ENCODE results near the gene PGGHG. TPM values are rescaled to one million over a fixed set of nuclear protein-coding genes. Genes with fewer than 3 reads are reported as not detected.

The PGGHG gene
- polyA plus RNA-seq, 2 donors: 10.3 to 38.9 TPM

GRCh38 chr11:296171-297050 is 7.5 kb downstream of the PGGHG start:
- Histone ChIP-seq H3K4me1 (ENCODE audit: control insufficient read depth in 2 of 2, insufficient read depth in 2 of 2, low read length in 1 of 2) (peaks cover 2 to 5% of the 10 kb centered on the region in 2 donors), H3K27ac (ENCODE audit: low read depth in 2 of 2, low read length in 1 of 2) (no peak overlapping the region), H3K36me3 (ENCODE audit: control insufficient read depth in 2 of 2, insufficient read depth in 2 of 2, low read length in 1 of 2) (peaks cover 0 to 15% of the 10 kb centered on the region in 2 donors), H3K4me3 (ENCODE audit: low read depth in 1 of 2, low read length in 2 of 2) (no peak overlapping the region), H3K9me3 (ENCODE audit: control insufficient read depth in 2 of 2, insufficient read depth in 1 of 2, low read depth in 1 of 2, low read length in 1 of 2) (no peaks in the 10 kb centered on the region), H3K27me3 (ENCODE audit: control insufficient read depth in 1 of 2, insufficient read depth in 2 of 2, low read length in 2 of 2) (no peaks in the 10 kb centered on the region)
- WGBS, 2 donors: 75% methylated on average over 35 of the region's 35 CpGs

- WGBS, 2 donors: 56% methylated on average over 13 of the region's 13 CpGs
- Histone ChIP-seq H3K27me3 (ENCODE audit: control insufficient read depth in 1 of 2, insufficient read depth in 2 of 2, low read length in 2 of 2) (no peaks in the 10 kb centered on the region), H3K9me3 (ENCODE audit: control insufficient read depth in 2 of 2, insufficient read depth in 1 of 2, low read depth in 1 of 2, low read length in 1 of 2) (no peaks in the 10 kb centered on the region), H3K4me1 (ENCODE audit: control insufficient read depth in 2 of 2, insufficient read depth in 2 of 2, low read length in 1 of 2) (peaks cover 2 to 5% of the 10 kb centered on the region in 2 donors), H3K27ac (ENCODE audit: low read depth in 2 of 2, low read length in 1 of 2) (no peak overlapping the region), H3K36me3 (ENCODE audit: control insufficient read depth in 2 of 2, insufficient read depth in 2 of 2, low read length in 1 of 2) (peaks cover 0 to 12% of the 10 kb centered on the region in 2 donors), H3K4me3 (ENCODE audit: low read depth in 1 of 2, low read length in 2 of 2) (no peak overlapping the region)
Measured at GRCh38 chr11:297051-297585, 8.2 kb downstream of the PGGHG start.

- peak overlapping the region in 1 of 2 donors; percentile 2 for H3K27ac ChIP-seq (ENCODE audit: low read depth in 2 of 2, low read length in 1 of 2)
- 41 to 43% methylated on average over 26 of the region's 26 CpGs for WGBS, 2 donors
- no peak overlapping the region for H3K4me3 ChIP-seq (ENCODE audit: low read depth in 1 of 2, low read length in 2 of 2)
- peaks cover 2 to 5% of the 10 kb centered on the region in 2 donors for H3K4me1 ChIP-seq (ENCODE audit: control insufficient read depth in 2 of 2, insufficient read depth in 2 of 2, low read length in 1 of 2)
- no peaks in the 10 kb centered on the region for H3K27me3 ChIP-seq (ENCODE audit: control insufficient read depth in 1 of 2, insufficient read depth in 2 of 2, low read length in 2 of 2)
- H3K36me3 ChIP-seq (ENCODE audit: control insufficient read depth in 2 of 2, insufficient read depth in 2 of 2, low read length in 1 of 2): peaks cover 0 to 5% of the 10 kb centered on the region in 2 donors
- no peaks in the 10 kb centered on the region for H3K9me3 ChIP-seq (ENCODE audit: control insufficient read depth in 2 of 2, insufficient read depth in 1 of 2, low read depth in 1 of 2, low read length in 1 of 2)
Measured at GRCh38 chr11:297586-298405, 8.9 kb downstream of the PGGHG start.

- H3K9me3 ChIP-seq (ENCODE audit: control insufficient read depth in 2 of 2, insufficient read depth in 1 of 2, low read depth in 1 of 2, low read length in 1 of 2): no peaks in the 10 kb centered on the region
- H3K36me3 ChIP-seq (ENCODE audit: control insufficient read depth in 2 of 2, insufficient read depth in 2 of 2, low read length in 1 of 2): peaks cover 0 to 5% of the 10 kb centered on the region in 2 donors
- peaks cover 2 to 5% of the 10 kb centered on the region in 2 donors for H3K4me1 ChIP-seq (ENCODE audit: control insufficient read depth in 2 of 2, insufficient read depth in 2 of 2, low read length in 1 of 2)
- H3K27me3 ChIP-seq (ENCODE audit: control insufficient read depth in 1 of 2, insufficient read depth in 2 of 2, low read length in 2 of 2): no peaks in the 10 kb centered on the region
- no peak overlapping the region for H3K27ac ChIP-seq (ENCODE audit: low read depth in 2 of 2, low read length in 1 of 2)
- no peak overlapping the region for H3K4me3 ChIP-seq (ENCODE audit: low read depth in 1 of 2, low read length in 2 of 2)
- WGBS, 2 donors: 57 to 59% methylated on average over 15 of the region's 15 CpGs
Measured at GRCh38 chr11:298406-299065, 9.6 kb downstream of the PGGHG start.

GRCh38 chr11:299081-299891 is 10.4 kb downstream of the PGGHG start, which contains the start of gene IFITM5:
Gene IFITM5, minus strand, starts transcription at chr11:299526. Its CDS starts 36 bp downstream, at chr11:299490.
- WGBS, 2 donors: 58 to 61% methylated on average over 34 to 40 of the region's 40 CpGs
- H3K4me1 ChIP-seq (ENCODE audit: control insufficient read depth in 2 of 2, insufficient read depth in 2 of 2, low read length in 1 of 2): peaks cover 2 to 5% of the 10 kb centered on the region in 2 donors
- no peak within 1 kb of the TSS for H3K4me3 ChIP-seq (ENCODE audit: low read depth in 1 of 2, low read length in 2 of 2)
- no peaks in the 10 kb centered on the region for H3K27me3 ChIP-seq (ENCODE audit: control insufficient read depth in 1 of 2, insufficient read depth in 2 of 2, low read length in 2 of 2)
- H3K36me3 ChIP-seq (ENCODE audit: control insufficient read depth in 2 of 2, insufficient read depth in 2 of 2, low read length in 1 of 2): no peaks in the 10 kb centered on the region
- no peaks in the 10 kb centered on the region for H3K9me3 ChIP-seq (ENCODE audit: control insufficient read depth in 2 of 2, insufficient read depth in 1 of 2, low read depth in 1 of 2, low read length in 1 of 2)
- no peak within 1 kb of the TSS for H3K27ac ChIP-seq (ENCODE audit: low read depth in 2 of 2, low read length in 1 of 2)

GRCh38 chr11:299951-300735 is 11.2 kb downstream of the PGGHG start:
- no peaks in the 10 kb centered on the region for H3K36me3 ChIP-seq (ENCODE audit: control insufficient read depth in 2 of 2, insufficient read depth in 2 of 2, low read length in 1 of 2)
- H3K4me1 ChIP-seq (ENCODE audit: control insufficient read depth in 2 of 2, insufficient read depth in 2 of 2, low read length in 1 of 2): peaks cover 2 to 5% of the 10 kb centered on the region in 2 donors
- H3K4me3 ChIP-seq (ENCODE audit: low read depth in 1 of 2, low read length in 2 of 2): no peak overlapping the region
- no peak overlapping the region for H3K27ac ChIP-seq (ENCODE audit: low read depth in 2 of 2, low read length in 1 of 2)
- H3K9me3 ChIP-seq (ENCODE audit: control insufficient read depth in 2 of 2, insufficient read depth in 1 of 2, low read depth in 1 of 2, low read length in 1 of 2): no peaks in the 10 kb centered on the region
- WGBS, 2 donors: 21 to 27% methylated on average over 17 to 20 of the region's 20 CpGs
- no peaks in the 10 kb centered on the region for H3K27me3 ChIP-seq (ENCODE audit: control insufficient read depth in 1 of 2, insufficient read depth in 2 of 2, low read length in 2 of 2)

- 80 to 84% methylated on average over 12 of the region's 12 CpGs for WGBS, 2 donors
- no peaks in the 10 kb centered on the region for H3K9me3 ChIP-seq (ENCODE audit: control insufficient read depth in 2 of 2, insufficient read depth in 1 of 2, low read depth in 1 of 2, low read length in 1 of 2)
- H3K27ac ChIP-seq (ENCODE audit: low read depth in 2 of 2, low read length in 1 of 2): no peak overlapping the region
- H3K4me1 ChIP-seq (ENCODE audit: control insufficient read depth in 2 of 2, insufficient read depth in 2 of 2, low read length in 1 of 2): peaks cover 0 to 2% of the 10 kb centered on the region in 2 donors
- no peak overlapping the region for H3K4me3 ChIP-seq (ENCODE audit: low read depth in 1 of 2, low read length in 2 of 2)
- H3K27me3 ChIP-seq (ENCODE audit: control insufficient read depth in 1 of 2, insufficient read depth in 2 of 2, low read length in 2 of 2): no peaks in the 10 kb centered on the region
- H3K36me3 ChIP-seq (ENCODE audit: control insufficient read depth in 2 of 2, insufficient read depth in 2 of 2, low read length in 1 of 2): no peaks in the 10 kb centered on the region
Measured at GRCh38 chr11:303363-303762, 14.4 kb downstream of the PGGHG start.

GRCh38 chr11:304061-304506 is 15.2 kb downstream of the PGGHG start:
- Histone ChIP-seq H3K27me3 (ENCODE audit: control insufficient read depth in 1 of 2, insufficient read depth in 2 of 2, low read length in 2 of 2) (no peaks in the 10 kb centered on the region), H3K9me3 (ENCODE audit: control insufficient read depth in 2 of 2, insufficient read depth in 1 of 2, low read depth in 1 of 2, low read length in 1 of 2) (no peaks in the 10 kb centered on the region), H3K36me3 (ENCODE audit: control insufficient read depth in 2 of 2, insufficient read depth in 2 of 2, low read length in 1 of 2) (no peaks in the 10 kb centered on the region), H3K27ac (ENCODE audit: low read depth in 2 of 2, low read length in 1 of 2) (no peak overlapping the region), H3K4me3 (ENCODE audit: low read depth in 1 of 2, low read length in 2 of 2) (no peak overlapping the region), H3K4me1 (ENCODE audit: control insufficient read depth in 2 of 2, insufficient read depth in 2 of 2, low read length in 1 of 2) (peaks cover 0 to 6% of the 10 kb centered on the region in 2 donors)
- WGBS, 2 donors: 85% methylated on average over 51 to 52 of the region's 52 CpGs

Measured in esophagus (tissue), 2 donors.